LNCaP clone FGC (cell line): Measurements from ENCODE around the gene JMJD8.
A peak's percentile ranks its signal among the peaks of the same experiment; 100 is the strongest.

Source experiments
- DNase-seq: peaks from one replicate; pipeline ENCODE4 v3.0.0-alpha.2; 2011; ENCODE audit warnings: low read depth
- H3K4me3 ChIP-seq: 2 replicates; pipeline ENCODE4 v1.5.1; 2011; ENCODE audit warnings: mild to moderate bottlenecking, low read depth, low read length, control low read depth
- TF ChIP-seq, protein P1 (sequence below): IDR thresholded peaks from 2 replicates; pipeline ENCODE4 v1.5.1; 2012; ENCODE audit warnings: mild to moderate bottlenecking; ENCODE audit not compliant: control insufficient read depth, insufficient read depth; ENCODE audit errors: extremely low read depth

Gene JMJD8

DNA sequence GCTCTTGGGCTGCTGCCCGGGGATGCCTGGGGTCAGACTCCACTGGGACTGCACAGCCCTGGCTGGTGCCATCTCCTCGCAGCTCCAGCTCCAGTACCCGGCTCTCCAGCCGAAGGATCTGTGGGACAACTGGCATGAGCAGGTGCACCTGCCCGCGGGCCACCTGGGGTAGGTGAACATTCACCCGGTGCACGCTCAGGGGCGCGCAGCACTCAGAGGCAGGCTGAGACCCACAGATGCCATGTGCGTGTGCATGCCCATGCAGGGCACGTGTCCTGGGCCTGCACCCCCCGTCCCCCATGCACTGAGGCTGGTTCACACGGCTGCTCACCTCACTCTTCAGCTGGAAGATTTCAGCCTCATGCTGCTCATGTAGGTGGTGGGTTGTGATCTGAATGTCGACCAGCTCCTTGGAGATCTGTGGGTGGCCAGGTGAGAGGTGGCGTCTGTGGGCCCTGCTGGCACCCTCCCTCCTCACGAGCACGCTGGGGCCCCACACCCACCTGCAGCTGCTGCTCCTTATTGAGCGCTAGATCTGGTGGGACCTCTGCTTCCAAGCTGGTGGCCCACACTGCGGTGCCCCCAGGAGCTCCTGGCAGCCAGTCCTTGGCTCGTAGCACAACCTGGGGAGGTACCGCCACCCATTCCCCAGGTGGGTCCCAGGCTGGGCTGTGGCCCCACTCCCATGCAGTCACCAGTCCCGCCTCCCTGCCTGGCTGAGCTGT lies 41.5 kb upstream of the JMJD8 start:
- DNase-seq: no peak
- TF ChIP-seq, protein P1, sequence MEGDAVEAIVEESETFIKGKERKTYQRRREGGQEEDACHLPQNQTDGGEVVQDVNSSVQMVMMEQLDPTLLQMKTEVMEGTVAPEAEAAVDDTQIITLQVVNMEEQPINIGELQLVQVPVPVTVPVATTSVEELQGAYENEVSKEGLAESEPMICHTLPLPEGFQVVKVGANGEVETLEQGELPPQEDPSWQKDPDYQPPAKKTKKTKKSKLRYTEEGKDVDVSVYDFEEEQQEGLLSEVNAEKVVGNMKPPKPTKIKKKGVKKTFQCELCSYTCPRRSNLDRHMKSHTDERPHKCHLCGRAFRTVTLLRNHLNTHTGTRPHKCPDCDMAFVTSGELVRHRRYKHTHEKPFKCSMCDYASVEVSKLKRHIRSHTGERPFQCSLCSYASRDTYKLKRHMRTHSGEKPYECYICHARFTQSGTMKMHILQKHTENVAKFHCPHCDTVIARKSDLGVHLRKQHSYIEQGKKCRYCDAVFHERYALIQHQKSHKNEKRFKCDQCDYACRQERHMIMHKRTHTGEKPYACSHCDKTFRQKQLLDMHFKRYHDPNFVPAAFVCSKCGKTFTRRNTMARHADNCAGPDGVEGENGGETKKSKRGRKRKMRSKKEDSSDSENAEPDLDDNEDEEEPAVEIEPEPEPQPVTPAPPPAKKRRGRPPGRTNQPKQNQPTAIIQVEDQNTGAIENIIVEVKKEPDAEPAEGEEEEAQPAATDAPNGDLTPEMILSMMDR: no peak
- H3K4me3 ChIP-seq: peak overlapping the region; percentile 55

GRCh38 chr16:725041-725376 lies 40.9 kb upstream of the JMJD8 start:
- TF ChIP-seq, protein P1: no peak
- no peak for DNase-seq
- no peak overlapping the region for H3K4me3 ChIP-seq

GRCh38 chr16:724188-725040 lies 40.3 kb upstream of the JMJD8 start:
- TF ChIP-seq, protein P1: no peak
- no peak for DNase-seq
- no peak overlapping the region for H3K4me3 ChIP-seq

GRCh38 chr16:723695-724094 lies 39.6 kb upstream of the JMJD8 start:
- no peak overlapping the region for H3K4me3 ChIP-seq
- TF ChIP-seq, protein P1: no peak
- no peak for DNase-seq

- no peak for DNase-seq
- no peak overlapping the region for H3K4me3 ChIP-seq
- TF ChIP-seq, protein P1: no peak
These were observed 38.9 kb upstream of the JMJD8 start for GRCh38 chr16:722835-723633.

- H3K4me3 ChIP-seq: peak overlapping the region; percentile 92
- DNase-seq: no peak
- TF ChIP-seq, protein P1: no peak
These were observed 37.8 kb upstream of the JMJD8 start for GRCh38 chr16:721765-722540.
